ENCODE results near the gene OSTF1. TPM values are rescaled to one million over a fixed set of nuclear protein-coding genes. Genes with fewer than 3 reads are reported as not detected.

Gene OSTF1
- polyA plus RNA-seq, 3 donors: 22.9 to 25.9 (median 24.7) TPM

- no peak for DNase-seq (ENCODE audit: extremely low read depth in 1 of 11, low read depth in 9 of 11, low spot score in 4 of 11)
These were observed 50.9 kb downstream of the OSTF1 start for GRCh38 chr9:75139201-75139600.

GRCh38 chr9:75140261-75140660, 51.9 kb downstream of the OSTF1 start:
- DNase-seq (ENCODE audit: extremely low read depth in 1 of 11, low read depth in 9 of 11, low spot score in 4 of 11): no peak

- no peak for DNase-seq (ENCODE audit: extremely low read depth in 1 of 11, low read depth in 9 of 11, low spot score in 4 of 11)
These were observed 53.9 kb downstream of the OSTF1 start for GRCh38 chr9:75142202-75142601.

- DNase-seq (ENCODE audit: extremely low read depth in 1 of 11, low read depth in 9 of 11, low spot score in 4 of 11): no peak
These were observed 57.9 kb downstream of the OSTF1 start for GRCh38 chr9:75146229-75146628.

GRCh38 chr9:75147638-75148037, 59.3 kb downstream of the OSTF1 start:
- DNase-seq (ENCODE audit: extremely low read depth in 1 of 11, low read depth in 9 of 11, low spot score in 4 of 11): no peak

- DNase-seq (ENCODE audit: extremely low read depth in 1 of 11, low read depth in 9 of 11, low spot score in 4 of 11): peak in 5 of 11 donors; percentile 7 to 30 (median 18)
These were observed 60.2 kb downstream of the OSTF1 start for GRCh38 chr9:75148561-75148960.

- no peak for DNase-seq (ENCODE audit: extremely low read depth in 1 of 11, low read depth in 9 of 11, low spot score in 4 of 11)
These were observed 61.5 kb downstream of the OSTF1 start for GRCh38 chr9:75149841-75150241.

- no peak for DNase-seq (ENCODE audit: extremely low read depth in 1 of 11, low read depth in 9 of 11, low spot score in 4 of 11)
These were observed 62.2 kb downstream of the OSTF1 start for GRCh38 chr9:75150512-75150911.

- no peak for DNase-seq (ENCODE audit: extremely low read depth in 1 of 11, low read depth in 9 of 11, low spot score in 4 of 11)
These were observed 64.1 kb downstream of the OSTF1 start for GRCh38 chr9:75152416-75152815.

GRCh38 chr9:75156858-75157257, 68.5 kb downstream of the OSTF1 start:
- DNase-seq (ENCODE audit: extremely low read depth in 1 of 11, low read depth in 9 of 11, low spot score in 4 of 11): no peak

- no peak for DNase-seq (ENCODE audit: extremely low read depth in 1 of 11, low read depth in 9 of 11, low spot score in 4 of 11)
These were observed 73.0 kb downstream of the OSTF1 start for GRCh38 chr9:75161116-75161857.

GRCh38 chr9:75163764-75164163, 75.5 kb downstream of the OSTF1 start:
- DNase-seq (ENCODE audit: extremely low read depth in 1 of 11, low read depth in 9 of 11, low spot score in 4 of 11): no peak

GRCh38 chr9:75164573-75164972, 76.3 kb downstream of the OSTF1 start:
- no peak for DNase-seq (ENCODE audit: extremely low read depth in 1 of 11, low read depth in 9 of 11, low spot score in 4 of 11)

- no peak for DNase-seq (ENCODE audit: extremely low read depth in 1 of 11, low read depth in 9 of 11, low spot score in 4 of 11)
These were observed 79.0 kb downstream of the OSTF1 start for GRCh38 chr9:75167281-75167680.

GRCh38 chr9:75168270-75169178, 80.2 kb downstream of the OSTF1 start:
- no peak for DNase-seq (ENCODE audit: extremely low read depth in 1 of 11, low read depth in 9 of 11, low spot score in 4 of 11)

GRCh38 chr9:75169623-75170022, 81.3 kb downstream of the OSTF1 start:
- no peak for DNase-seq (ENCODE audit: extremely low read depth in 1 of 11, low read depth in 9 of 11, low spot score in 4 of 11)

GRCh38 chr9:75170898-75171360, 82.6 kb downstream of the OSTF1 start:
- DNase-seq (ENCODE audit: extremely low read depth in 1 of 11, low read depth in 9 of 11, low spot score in 4 of 11): no peak

GRCh38 chr9:75175395-75175794, 87.1 kb downstream of the OSTF1 start:
- DNase-seq (ENCODE audit: extremely low read depth in 1 of 11, low read depth in 9 of 11, low spot score in 4 of 11): no peak

- DNase-seq (ENCODE audit: extremely low read depth in 1 of 11, low read depth in 9 of 11, low spot score in 4 of 11): no peak
These were observed 87.7 kb downstream of the OSTF1 start for GRCh38 chr9:75176037-75176436.

- DNase-seq (ENCODE audit: extremely low read depth in 1 of 11, low read depth in 9 of 11, low spot score in 4 of 11): no peak
These were observed 93.4 kb downstream of the OSTF1 start for GRCh38 chr9:75181750-75182149.
